SK-N-SH treated with all-trans-retinoic acid at 6 μM for 48 hours (cell line): ENCODE data around the gene SUPT3H.

ENCODE experiments used
- ARNTL ChIP-seq: fragments of 450-650 bp; formaldehyde crosslinking; IDR thresholded peaks from 2 replicates; pipeline ENCODE4 v1.5.0; 2020; ENCODE audit warnings: low read depth, mild to moderate bottlenecking, moderate library complexity, borderline replicate concordance
- GLIS3 ChIP-seq: fragments of 250-450 bp; sonication (Bioruptor Pico); IDR thresholded peaks from 2 replicates; pipeline ENCODE4 v1.5.0; 2020; ENCODE audit warnings: mild to moderate bottlenecking, moderate library complexity
- SNAI2 ChIP-seq: fragments of 250-450 bp; sonication (Bioruptor Pico); IDR thresholded peaks from 2 replicates; pipeline ENCODE4 v1.5.0; 2020; ENCODE audit warnings: mild to moderate bottlenecking, moderate library complexity
- ZFP30 ChIP-seq: fragments of 450-650 bp; formaldehyde crosslinking; IDR thresholded peaks from 2 replicates; pipeline ENCODE4 v1.5.0; 2022; ENCODE audit warnings: mild to moderate bottlenecking, moderate library complexity
- ZNF565 ChIP-seq: fragments of 450-650 bp; formaldehyde crosslinking; conservative IDR thresholded peaks from 2 replicates; pipeline ENCODE4 v1.5.0; 2020; ENCODE audit warnings: low read depth, mild to moderate bottlenecking, moderate library complexity
- TF ChIP-seq, protein P1 (sequence below): fragments of 250-450 bp; sonication (Bioruptor Pico); IDR thresholded peaks from 2 replicates; pipeline ENCODE4 v1.5.1; 2020; ENCODE audit warnings: low read depth, mild to moderate bottlenecking, moderate library complexity
- TF ChIP-seq, protein P2 (sequence below): fragments of 250-450 bp; sonication (Bioruptor Pico); IDR thresholded peaks from 2 replicates; pipeline ENCODE4 v1.8.0; 2020; ENCODE audit warnings: mild to moderate bottlenecking, moderate library complexity, borderline replicate concordance
- TF ChIP-seq, protein P3 (sequence below): fragments of 250-450 bp; sonication (Bioruptor Pico); IDR thresholded peaks from 2 replicates; pipeline ENCODE4 v1.5.1; 2021; ENCODE audit warnings: mild to moderate bottlenecking, moderate library complexity

DNA sequence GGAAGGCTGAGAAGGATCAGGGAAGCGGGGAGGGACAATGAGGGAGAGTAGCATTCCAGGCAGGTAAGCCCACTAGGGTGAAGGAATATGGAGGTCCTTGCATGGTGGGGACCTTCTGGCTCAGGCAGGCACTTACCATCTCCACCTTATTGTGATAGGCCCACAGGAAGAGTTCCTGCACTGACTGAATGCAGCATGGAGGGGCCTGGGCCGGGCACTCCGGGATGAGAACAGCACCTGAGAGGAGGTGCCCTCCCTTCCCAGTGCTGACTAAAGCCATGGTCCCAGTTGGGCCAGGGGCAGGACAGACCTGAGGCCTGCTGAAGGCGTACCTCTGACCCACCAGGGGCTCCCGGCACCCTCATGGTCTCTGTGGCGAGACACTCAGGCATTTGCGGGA, 597.6 kb downstream of the SUPT3H start:
- TF ChIP-seq, protein P1, sequence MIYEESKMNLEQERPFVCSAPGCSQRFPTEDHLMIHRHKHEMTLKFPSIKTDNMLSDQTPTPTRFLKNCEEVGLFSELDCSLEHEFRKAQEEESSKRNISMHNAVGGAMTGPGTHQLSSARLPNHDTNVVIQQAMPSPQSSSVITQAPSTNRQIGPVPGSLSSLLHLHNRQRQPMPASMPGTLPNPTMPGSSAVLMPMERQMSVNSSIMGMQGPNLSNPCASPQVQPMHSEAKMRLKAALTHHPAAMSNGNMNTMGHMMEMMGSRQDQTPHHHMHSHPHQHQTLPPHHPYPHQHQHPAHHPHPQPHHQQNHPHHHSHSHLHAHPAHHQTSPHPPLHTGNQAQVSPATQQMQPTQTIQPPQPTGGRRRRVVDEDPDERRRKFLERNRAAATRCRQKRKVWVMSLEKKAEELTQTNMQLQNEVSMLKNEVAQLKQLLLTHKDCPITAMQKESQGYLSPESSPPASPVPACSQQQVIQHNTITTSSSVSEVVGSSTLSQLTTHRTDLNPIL, result no peak
- TF ChIP-seq SNAI2, result no peak
- TF ChIP-seq, protein P2, sequence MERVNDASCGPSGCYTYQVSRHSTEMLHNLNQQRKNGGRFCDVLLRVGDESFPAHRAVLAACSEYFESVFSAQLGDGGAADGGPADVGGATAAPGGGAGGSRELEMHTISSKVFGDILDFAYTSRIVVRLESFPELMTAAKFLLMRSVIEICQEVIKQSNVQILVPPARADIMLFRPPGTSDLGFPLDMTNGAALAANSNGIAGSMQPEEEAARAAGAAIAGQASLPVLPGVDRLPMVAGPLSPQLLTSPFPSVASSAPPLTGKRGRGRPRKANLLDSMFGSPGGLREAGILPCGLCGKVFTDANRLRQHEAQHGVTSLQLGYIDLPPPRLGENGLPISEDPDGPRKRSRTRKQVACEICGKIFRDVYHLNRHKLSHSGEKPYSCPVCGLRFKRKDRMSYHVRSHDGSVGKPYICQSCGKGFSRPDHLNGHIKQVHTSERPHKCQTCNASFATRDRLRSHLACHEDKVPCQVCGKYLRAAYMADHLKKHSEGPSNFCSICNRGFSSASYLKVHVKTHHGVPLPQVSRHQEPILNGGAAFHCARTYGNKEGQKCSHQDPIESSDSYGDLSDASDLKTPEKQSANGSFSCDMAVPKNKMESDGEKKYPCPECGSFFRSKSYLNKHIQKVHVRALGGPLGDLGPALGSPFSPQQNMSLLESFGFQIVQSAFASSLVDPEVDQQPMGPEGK (CRISPR knock-in tag), result no peak
- TF ChIP-seq ZNF565 (CRISPR knock-in tag), result no peak
- no peak for TF ChIP-seq ARNTL (CRISPR knock-in tag)
- TF ChIP-seq GLIS3 (CRISPR knock-in tag), result no peak
- TF ChIP-seq ZFP30, result no peak
- TF ChIP-seq, protein P3, sequence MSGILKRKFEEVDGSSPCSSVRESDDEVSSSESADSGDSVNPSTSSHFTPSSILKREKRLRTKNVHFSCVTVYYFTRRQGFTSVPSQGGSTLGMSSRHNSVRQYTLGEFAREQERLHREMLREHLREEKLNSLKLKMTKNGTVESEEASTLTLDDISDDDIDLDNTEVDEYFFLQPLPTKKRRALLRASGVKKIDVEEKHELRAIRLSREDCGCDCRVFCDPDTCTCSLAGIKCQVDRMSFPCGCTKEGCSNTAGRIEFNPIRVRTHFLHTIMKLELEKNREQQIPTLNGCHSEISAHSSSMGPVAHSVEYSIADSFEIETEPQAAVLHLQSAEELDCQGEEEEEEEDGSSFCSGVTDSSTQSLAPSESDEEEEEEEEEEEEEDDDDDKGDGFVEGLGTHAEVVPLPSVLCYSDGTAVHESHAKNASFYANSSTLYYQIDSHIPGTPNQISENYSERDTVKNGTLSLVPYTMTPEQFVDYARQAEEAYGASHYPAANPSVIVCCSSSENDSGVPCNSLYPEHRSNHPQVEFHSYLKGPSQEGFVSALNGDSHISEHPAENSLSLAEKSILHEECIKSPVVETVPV, result no peak
